HL-60 (cell line): ENCODE results near the gene CLCA1.

Experiments
- DNase-seq, 2 experiments: peaks; one replicate each; pipeline ENCODE4 v3.0.0-alpha.2; 2010 to 2020; ENCODE audit warnings: low read depth in 1 of 2, low spot score in 1 of 2
- H3K27ac ChIP-seq: fragments of 250-450 bp; sonication (Bioruptor Pico); replicated peaks from 2 replicates; pipeline ENCODE4 v1.5.1; 2020; ENCODE audit warnings: mild to moderate bottlenecking, moderate library complexity
- H3K27me3 ChIP-seq: fragments of 250-450 bp; sonication (Bioruptor Pico); 2 replicates; pipeline ENCODE4 v1.5.1; 2021; ENCODE audit warnings: mild to moderate bottlenecking, moderate library complexity; ENCODE audit not compliant: insufficient read depth, poor library complexity, severe bottlenecking
- H3K4me3 ChIP-seq: replicated peaks from 2 replicates; pipeline ENCODE4 v1.5.1; 2011; ENCODE audit warnings: mild to moderate bottlenecking, control low read depth, low read length; ENCODE audit not compliant: insufficient read depth
- GABPA ChIP-seq: IDR thresholded peaks from 2 replicates; pipeline ENCODE4 v1.6.1; 2012; ENCODE audit warnings: low read depth
- POLR2AphosphoS5 ChIP-seq: IDR thresholded peaks from 2 replicates; pipeline ENCODE4 v1.6.1; 2012; ENCODE audit warnings: low read depth
- SPI1 ChIP-seq: IDR thresholded peaks from 2 replicates; pipeline ENCODE4 v1.6.1; 2012; ENCODE audit warnings: low read depth, mild to moderate bottlenecking, borderline replicate concordance
- TF ChIP-seq, protein P1 (sequence below): IDR thresholded peaks from 2 replicates; pipeline ENCODE4 v1.6.1; 2012; ENCODE audit warnings: low read depth; ENCODE audit not compliant: insufficient replicate concordance
- TF ChIP-seq, protein P2 (sequence below): IDR thresholded peaks from one replicate; pipeline ENCODE4 v1.5.1; 2011; ENCODE audit warnings: low read length, control low read depth, inconsistent platforms; ENCODE audit not compliant: insufficient read depth

CLCA1 gene

DNA sequence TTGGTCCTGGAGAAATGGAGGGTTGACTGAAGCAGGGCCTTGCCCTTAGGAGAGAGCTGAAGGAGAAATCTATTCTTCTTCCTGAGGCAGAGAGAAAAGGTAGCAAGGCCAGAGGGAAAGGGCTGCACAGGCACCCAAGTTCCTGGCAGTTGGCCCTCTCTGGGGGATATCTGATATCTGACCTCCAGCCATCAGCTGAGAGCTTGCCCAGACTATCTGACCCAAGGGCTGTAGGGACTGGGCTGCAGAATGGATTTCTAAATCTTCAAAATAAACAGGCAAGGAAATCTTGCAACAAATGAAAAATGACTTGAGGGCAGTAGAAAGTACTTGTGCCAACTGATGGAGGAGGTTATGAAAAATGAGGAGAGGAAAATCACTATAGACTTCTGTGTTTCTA is 45.3 kb upstream of the CLCA1 start:
- TF ChIP-seq POLR2AphosphoS5 (no peak), SPI1 (no peak), GABPA (no peak)
- TF ChIP-seq, protein P1, sequence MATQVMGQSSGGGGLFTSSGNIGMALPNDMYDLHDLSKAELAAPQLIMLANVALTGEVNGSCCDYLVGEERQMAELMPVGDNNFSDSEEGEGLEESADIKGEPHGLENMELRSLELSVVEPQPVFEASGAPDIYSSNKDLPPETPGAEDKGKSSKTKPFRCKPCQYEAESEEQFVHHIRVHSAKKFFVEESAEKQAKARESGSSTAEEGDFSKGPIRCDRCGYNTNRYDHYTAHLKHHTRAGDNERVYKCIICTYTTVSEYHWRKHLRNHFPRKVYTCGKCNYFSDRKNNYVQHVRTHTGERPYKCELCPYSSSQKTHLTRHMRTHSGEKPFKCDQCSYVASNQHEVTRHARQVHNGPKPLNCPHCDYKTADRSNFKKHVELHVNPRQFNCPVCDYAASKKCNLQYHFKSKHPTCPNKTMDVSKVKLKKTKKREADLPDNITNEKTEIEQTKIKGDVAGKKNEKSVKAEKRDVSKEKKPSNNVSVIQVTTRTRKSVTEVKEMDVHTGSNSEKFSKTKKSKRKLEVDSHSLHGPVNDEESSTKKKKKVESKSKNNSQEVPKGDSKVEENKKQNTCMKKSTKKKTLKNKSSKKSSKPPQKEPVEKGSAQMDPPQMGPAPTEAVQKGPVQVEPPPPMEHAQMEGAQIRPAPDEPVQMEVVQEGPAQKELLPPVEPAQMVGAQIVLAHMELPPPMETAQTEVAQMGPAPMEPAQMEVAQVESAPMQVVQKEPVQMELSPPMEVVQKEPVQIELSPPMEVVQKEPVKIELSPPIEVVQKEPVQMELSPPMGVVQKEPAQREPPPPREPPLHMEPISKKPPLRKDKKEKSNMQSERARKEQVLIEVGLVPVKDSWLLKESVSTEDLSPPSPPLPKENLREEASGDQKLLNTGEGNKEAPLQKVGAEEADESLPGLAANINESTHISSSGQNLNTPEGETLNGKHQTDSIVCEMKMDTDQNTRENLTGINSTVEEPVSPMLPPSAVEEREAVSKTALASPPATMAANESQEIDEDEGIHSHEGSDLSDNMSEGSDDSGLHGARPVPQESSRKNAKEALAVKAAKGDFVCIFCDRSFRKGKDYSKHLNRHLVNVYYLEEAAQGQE: no peak
- TF ChIP-seq, protein P2, sequence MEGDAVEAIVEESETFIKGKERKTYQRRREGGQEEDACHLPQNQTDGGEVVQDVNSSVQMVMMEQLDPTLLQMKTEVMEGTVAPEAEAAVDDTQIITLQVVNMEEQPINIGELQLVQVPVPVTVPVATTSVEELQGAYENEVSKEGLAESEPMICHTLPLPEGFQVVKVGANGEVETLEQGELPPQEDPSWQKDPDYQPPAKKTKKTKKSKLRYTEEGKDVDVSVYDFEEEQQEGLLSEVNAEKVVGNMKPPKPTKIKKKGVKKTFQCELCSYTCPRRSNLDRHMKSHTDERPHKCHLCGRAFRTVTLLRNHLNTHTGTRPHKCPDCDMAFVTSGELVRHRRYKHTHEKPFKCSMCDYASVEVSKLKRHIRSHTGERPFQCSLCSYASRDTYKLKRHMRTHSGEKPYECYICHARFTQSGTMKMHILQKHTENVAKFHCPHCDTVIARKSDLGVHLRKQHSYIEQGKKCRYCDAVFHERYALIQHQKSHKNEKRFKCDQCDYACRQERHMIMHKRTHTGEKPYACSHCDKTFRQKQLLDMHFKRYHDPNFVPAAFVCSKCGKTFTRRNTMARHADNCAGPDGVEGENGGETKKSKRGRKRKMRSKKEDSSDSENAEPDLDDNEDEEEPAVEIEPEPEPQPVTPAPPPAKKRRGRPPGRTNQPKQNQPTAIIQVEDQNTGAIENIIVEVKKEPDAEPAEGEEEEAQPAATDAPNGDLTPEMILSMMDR: no peak
- DNase-seq: no peak
- H3K4me3 ChIP-seq: no peak overlapping the region
- peaks cover 5% of the 10 kb centered on the region for H3K27me3 ChIP-seq
- H3K27ac ChIP-seq: no peak overlapping the region

DNA sequence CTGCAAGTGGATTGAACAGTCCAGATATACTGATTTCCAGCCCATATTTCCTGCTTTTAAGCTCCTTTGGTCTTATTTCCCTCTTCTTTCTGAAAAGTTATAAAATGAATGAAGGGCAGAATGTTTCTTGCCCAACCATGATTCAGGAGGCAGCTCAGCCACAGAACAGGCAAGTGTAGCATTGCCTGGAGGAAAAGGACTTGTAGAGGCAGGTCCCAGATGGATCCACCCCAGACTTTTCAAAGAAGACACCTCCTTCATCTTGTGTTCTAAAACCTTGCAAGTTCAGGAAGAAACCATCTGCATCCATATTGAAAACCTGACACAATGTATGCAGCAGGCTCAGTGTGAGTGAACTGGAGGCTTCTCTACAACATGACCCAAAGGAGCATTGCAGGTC is 44.9 kb upstream of the CLCA1 start, which contains the start of gene CLCA2:
Gene CLCA2 (plus strand): TSS at position 299 of the 400 bp plus-strand sequence. CDS start 77 bp downstream, at position 376.
- H3K4me3 ChIP-seq: no peak within 1 kb of the TSS
- no peak for DNase-seq
- H3K27ac ChIP-seq: no peak within 1 kb of the TSS
- H3K27me3 ChIP-seq: peaks cover 5% of the 10 kb centered on the region
- TF ChIP-seq POLR2AphosphoS5 (no peak), SPI1 (no peak), GABPA (no peak)
- TF ChIP-seq, protein P1: no peak
- TF ChIP-seq, protein P2: no peak

DNA sequence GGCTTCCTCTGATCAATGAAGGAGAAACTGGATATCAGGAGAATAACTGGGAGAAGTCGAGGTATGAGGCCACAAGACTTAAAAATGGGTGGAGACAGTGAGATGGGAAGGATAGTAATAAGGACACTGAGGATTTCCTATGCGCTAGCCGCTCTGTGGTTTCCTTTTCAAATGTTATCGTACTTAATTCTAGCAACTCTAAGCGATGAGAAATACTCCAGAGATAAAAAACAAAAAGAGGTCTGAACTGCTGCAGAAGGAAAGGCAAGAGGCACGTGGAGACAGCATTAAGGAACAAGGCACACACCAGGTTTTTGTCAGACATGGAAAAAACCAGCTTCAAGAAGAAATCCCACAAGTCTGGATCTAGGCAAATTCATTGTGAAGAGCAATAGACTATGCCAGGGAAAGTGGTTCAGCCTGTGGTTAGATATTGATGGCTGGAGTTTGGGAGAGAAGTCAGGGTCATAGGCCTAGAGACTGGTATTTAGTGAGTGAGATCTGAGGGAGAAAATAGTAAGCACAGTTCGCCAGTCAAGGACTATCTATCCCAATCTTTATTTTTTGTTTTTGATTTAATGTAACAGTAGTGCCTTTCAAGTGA is 39.5 kb upstream of the CLCA1 start:
- Histone ChIP-seq H3K27me3 (peaks cover 5% of the 10 kb centered on the region), H3K4me3 (no peak overlapping the region), H3K27ac (no peak overlapping the region)
- TF ChIP-seq GABPA (no peak), SPI1 (no peak), POLR2AphosphoS5 (no peak)
- TF ChIP-seq, protein P1: no peak
- TF ChIP-seq, protein P2: no peak
- DNase-seq: no peak
